Dedifferentiated amniotic fluid mesenchymal stem cell (primary cell): ENCODE measurements around the gene FRRS1.

ENCODE experiments used
- DNase-seq: peaks from one replicate; pipeline ENCODE4 v3.0.0-alpha.2; 2016; ENCODE audit errors: extremely low spot score

Gene FRRS1

DNA sequence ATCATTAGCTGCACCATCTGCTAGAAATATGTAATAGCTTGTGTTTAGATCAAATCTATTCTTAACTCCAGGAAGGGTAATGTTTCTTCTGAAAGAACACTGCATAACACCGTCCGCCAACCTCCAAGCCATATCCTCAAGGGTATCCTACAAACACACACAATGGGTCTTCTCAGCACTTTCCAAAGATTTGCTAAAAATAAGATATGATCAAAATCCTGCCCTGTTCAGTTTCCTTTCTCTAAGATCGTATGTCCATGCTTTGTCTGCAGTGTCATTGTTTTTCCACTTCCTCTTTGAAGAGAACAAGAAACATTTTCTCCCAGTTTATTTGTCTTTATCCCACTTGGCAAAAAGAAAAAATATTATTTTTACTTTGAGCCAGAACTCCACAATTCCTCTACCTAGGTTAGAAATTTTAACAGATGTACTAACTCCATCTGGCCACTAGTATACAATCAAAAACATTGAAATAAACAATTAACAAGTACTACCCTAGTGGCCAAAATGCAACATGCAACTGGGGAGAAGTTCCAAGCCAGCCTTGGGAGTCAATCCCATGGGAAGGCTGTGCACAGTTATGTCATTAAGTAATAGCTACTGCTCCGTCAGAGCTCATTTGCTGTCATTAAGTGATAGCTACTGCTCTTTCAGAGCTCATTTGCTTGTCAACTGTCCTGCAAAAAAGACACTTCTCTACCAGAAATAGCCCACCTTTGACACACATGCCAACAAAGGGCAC, 37.8 kb downstream of the FRRS1 start:
- no peak for DNase-seq

GRCh38 chr1:99727575-99728185, 38.8 kb downstream of the FRRS1 start:
- DNase-seq = no peak

- no peak for DNase-seq
These were observed 39.6 kb downstream of the FRRS1 start for GRCh38 chr1:99726818-99727217.

GRCh38 chr1:99726407-99726806, 40.0 kb downstream of the FRRS1 start:
- no peak for DNase-seq

DNA sequence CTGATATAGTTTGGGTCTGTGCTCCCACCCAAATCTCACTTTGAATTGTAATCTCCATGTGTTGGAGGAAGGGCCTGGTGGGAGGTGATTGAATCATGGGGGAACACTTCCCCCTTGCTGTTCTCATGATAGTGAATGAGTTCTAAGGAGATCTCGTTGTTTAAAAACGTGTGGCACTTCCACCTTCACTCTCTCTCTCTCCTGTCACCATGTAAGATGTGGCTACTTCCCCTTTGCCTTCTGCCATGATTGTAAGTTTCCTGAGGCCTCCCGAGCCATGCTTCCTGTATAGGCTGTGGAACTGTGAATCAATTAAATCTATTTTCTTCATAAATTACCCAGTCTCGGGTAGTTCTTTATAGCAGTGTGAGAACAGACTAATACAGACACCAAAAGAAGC, 40.4 kb downstream of the FRRS1 start:
- DNase-seq = no peak

DNA sequence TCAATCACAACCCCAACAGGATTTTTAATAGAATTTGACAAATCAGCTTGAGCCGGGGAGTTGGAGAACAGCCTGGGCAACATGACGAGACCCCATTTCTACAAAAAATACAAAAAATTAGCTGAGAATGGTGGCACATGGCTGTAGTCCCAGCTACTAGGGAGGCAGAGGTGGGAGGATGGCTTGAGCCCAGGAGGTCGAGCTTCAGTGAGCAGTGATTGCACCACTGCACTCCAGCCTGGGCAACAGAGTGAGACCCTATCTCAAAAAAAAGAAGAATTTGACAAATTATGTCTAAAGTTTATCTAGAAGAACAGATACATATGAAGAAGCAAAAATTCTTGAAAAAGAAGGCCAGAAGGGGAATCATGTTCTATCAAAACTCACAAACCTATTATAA, 43.2 kb downstream of the FRRS1 start:
- no peak for DNase-seq

DNA sequence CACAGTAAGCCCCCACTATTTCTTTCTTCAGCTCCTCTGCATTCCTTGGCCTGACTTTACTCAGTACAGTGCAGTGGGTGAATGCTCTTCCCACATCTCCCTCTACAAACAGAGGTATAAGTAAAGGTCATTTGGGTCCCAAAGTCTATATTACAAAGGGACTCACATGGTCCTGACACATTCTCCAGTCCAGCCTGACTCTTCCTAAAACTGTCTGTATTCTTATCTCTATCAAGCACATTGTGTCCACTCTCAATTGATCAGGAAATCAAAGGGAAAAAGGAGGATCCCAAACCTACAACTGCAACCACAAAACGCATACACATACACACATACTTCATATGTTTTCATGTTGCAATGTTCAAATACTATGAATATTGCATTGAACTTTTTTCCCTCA, 49.4 kb downstream of the FRRS1 start:
- DNase-seq = no peak

GRCh38 chr1:99713006-99713405, 53.4 kb downstream of the FRRS1 start:
- DNase-seq = no peak

DNA sequence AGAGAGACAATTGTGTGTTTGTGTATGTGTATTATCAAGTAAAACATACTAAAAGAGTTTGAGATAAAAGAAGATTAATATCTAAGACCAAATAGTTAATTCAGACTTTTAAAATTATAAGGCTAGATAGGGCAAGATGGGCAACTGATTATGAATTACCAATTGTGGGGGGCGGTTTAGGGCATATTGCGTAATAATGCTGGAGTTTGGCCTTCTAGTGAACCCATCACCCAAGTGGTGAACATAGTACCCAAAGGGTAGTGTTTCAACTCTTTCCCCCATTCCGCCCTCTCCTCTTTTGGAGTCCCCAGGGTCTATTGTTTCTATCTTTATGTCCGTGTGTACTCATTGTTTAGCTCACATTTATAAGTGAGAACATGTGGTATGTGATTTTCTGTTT, 55.4 kb downstream of the FRRS1 start:
- no peak for DNase-seq

- DNase-seq = peak; percentile 77
These were observed 58.8 kb downstream of the FRRS1 start for GRCh38 chr1:99707535-99708142.

DNA sequence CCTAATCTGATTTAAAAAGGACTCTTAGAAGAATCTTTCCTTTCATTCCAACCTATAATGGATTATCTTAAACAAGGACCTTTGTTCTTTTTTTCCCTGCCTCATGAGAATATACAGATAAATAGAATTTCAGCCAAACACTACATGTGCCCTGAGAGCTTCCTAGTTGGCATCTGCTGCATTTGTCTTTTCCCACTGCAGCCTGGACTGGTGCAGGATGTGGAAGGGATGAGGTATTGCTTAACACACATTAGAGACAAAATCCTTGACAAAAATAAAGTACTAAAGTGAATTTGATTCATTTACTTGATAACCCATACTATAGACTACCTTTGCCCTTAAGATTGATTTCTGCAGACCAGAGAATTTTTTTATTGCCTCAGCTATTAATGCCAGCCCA, 61.0 kb downstream of the FRRS1 start:
- DNase-seq = no peak

DNA sequence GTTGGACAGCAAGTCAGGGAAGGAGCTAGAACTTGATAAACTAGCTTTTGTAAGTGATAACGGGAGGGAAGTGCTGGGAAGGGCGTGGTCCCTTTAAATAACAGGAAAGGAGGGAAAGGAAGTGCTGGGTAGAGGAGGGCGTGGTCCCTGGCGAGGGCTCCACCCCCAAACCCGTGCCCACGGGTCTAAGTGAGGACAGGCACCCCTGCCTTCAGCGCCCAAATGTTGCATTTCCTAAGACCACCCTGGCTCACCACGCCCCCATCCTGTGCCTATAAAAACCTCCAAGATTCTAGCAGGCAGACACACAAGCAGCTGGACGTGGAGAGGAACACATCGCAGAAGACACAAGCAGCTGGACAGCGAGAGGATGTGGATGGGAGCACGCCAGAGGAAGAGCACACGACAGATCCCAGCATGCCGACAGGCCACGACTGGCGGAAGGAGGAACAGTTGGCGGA, 62.0 kb downstream of the FRRS1 start:
- DNase-seq = no peak

DNA sequence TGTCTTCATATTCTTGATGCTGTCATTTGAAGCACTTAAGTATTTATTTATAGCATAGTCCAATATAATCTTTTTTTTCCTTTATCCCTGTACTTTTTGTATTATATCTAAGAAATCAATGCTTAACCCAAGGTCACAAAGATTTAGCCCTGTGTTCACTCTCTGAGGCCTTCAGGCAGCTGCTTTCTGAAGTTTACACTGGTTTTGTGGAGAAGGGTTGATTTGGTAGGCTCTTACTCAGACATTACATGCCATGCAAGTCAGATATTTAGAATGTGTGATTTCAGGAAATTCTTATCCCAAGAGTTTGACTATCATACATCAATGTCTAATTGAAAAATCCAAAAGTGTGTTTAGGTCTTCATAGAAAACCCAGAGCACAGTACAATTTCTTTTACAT, 64.2 kb downstream of the FRRS1 start:
- no peak for DNase-seq

- no peak for DNase-seq
These were observed 66.4 kb downstream of the FRRS1 start for GRCh38 chr1:99700020-99700419.

- no peak for DNase-seq
These were observed 68.9 kb downstream of the FRRS1 start for GRCh38 chr1:99697580-99697979.

DNA sequence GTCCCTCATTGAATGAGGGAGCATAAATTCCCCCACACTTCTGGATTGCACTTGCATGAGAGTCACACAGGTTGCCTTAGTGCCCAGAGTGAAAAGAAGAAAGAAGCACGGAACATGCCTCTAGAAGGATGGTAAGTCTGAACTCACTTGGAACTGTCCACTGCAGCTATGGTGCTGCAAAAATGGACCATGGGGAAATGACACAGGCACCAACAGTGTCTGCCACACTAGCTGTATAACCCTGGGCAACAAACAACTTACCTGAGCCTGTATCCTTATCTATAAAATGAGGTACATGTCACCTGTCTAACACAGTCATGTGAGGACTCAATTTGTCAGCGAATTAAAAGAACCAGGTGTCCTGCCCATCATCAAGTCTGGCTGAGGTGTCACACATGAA, 69.8 kb downstream of the FRRS1 start:
- DNase-seq = no peak

GRCh38 chr1:99691175-99691574, 75.3 kb downstream of the FRRS1 start:
- DNase-seq = no peak

DNA sequence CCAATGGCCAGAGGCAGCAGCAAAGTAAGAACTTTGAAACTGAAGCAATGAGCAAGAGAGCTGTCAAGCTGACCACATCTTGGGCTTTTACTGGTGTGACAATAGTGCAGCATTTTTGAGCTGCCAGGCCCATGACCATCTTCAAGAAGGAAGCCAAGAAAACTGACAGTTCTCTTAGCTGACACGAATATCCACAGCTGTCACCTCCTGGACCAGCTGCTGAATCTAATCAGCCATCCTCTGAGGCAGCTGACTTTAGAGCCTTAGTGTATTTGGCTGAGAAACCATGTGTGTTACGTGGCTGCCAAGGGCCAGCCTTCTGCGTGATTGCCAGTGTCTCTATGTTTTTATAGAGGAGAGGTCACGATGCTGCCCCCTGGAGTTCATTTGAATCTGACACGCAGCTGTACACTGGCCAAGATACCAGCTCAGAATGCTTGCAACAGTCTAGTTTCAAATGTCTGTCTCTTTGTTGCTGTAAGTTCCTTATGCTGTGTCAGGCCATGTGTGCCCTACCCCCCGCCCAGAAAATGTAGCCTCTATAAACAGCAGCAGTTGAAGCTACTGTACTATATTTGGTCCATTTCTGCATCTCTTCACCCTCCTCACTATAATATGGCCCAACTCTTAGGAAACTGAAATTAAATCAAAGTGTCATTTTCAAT, 80.8 kb downstream of the FRRS1 start:
- DNase-seq = peak; percentile 92

DNA sequence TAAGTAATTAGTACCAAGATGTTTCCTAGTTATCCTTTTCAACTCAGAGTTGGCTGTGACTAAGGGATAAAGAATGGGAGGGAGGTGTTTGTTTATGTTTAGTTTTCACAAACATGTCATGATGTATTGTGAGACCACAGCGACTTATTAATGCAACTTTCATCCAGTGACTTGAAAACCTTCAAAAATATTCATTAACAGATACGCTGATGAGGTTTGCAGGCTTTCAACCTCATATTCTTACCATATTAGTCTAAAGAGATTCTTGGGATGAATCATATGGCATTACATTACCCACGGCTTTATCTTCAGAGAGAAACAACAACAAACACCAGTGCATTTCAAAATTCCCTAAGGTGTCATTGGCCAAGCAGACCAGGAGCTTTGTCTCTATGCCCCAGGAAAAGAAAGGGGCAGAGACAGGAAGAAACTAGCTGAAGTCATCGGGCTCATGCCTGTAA, 84.1 kb downstream of the FRRS1 start:
- DNase-seq = peak; percentile 47

GRCh38 chr1:99681583-99681982, 84.9 kb downstream of the FRRS1 start:
- DNase-seq = no peak

- no peak for DNase-seq
These were observed 86.2 kb downstream of the FRRS1 start for GRCh38 chr1:99680270-99680669.

DNA sequence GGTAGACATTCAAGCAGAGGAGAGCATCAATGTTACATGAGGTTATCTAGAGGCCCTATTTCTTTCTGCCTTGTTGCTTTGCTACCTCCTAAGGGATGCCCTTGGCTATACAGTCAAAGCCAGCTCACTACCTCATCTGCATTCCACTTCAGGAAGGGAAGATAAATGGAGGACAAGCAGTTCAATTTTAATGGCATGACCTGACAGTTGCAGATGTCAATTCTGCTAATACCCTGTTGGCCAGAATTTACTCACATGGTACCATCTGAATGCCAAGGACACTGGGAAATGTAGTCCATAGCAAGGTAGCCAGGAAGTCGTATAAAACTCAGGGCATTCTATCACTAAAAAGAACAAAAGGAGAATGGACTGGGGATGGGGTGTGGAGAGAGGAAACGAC, 89.0 kb downstream of the FRRS1 start:
- no peak for DNase-seq

DNA sequence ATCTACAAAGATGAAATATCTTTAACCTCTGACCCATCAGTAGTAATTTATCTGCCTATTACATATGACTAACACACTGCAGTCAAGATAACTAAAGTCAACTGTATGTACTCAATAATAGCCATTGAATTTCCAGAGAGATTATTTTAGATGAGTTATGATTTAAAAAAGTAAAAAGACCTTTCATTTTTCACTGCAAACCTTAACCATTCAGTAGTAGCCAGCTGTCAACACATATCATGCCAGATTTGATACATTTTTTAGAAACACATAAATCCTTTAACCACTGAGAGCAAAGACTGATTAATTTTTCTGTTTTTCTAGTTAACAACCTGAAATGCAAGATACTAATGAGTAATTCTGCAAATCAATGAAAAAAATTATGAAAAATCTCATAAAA, 89.6 kb downstream of the FRRS1 start:
- DNase-seq = no peak
